HL-60 (cell line): ENCODE measurements around the gene MYO10.

Source experiments
- GABPA ChIP-seq: IDR thresholded peaks from 2 replicates; pipeline ENCODE4 v1.6.1; 2012; ENCODE audit warnings: low read depth
- POLR2AphosphoS5 ChIP-seq: IDR thresholded peaks from 2 replicates; pipeline ENCODE4 v1.6.1; 2012; ENCODE audit warnings: low read depth
- TF ChIP-seq, protein P1 (sequence below): IDR thresholded peaks from one replicate; pipeline ENCODE4 v1.5.1; 2011; ENCODE audit warnings: low read length, control low read depth, inconsistent platforms; ENCODE audit not compliant: insufficient read depth
- TF ChIP-seq, protein P2 (sequence below): IDR thresholded peaks from 2 replicates; pipeline ENCODE4 v1.6.1; 2012; ENCODE audit warnings: low read depth; ENCODE audit not compliant: insufficient replicate concordance

DNA sequence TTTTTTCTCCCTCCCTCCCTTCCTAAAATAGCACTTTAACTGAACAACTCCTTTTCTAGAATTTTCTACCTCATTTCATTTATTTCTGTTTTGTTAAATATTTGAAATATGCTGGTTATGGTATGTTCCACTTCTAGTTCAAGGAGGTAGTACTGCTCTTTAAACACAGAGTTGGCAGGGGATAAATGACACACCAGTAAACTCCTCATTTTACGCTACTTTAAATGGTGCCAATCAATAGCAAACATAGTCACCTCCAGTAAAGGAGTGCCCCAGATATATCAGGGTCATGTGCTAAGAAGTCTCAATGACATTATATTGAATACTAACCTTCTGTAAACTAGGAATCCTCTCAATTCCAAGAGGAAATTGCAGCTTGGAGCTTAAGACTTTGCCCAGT is 56.9 kb downstream of the MYO10 start:
- TF ChIP-seq, protein P1, sequence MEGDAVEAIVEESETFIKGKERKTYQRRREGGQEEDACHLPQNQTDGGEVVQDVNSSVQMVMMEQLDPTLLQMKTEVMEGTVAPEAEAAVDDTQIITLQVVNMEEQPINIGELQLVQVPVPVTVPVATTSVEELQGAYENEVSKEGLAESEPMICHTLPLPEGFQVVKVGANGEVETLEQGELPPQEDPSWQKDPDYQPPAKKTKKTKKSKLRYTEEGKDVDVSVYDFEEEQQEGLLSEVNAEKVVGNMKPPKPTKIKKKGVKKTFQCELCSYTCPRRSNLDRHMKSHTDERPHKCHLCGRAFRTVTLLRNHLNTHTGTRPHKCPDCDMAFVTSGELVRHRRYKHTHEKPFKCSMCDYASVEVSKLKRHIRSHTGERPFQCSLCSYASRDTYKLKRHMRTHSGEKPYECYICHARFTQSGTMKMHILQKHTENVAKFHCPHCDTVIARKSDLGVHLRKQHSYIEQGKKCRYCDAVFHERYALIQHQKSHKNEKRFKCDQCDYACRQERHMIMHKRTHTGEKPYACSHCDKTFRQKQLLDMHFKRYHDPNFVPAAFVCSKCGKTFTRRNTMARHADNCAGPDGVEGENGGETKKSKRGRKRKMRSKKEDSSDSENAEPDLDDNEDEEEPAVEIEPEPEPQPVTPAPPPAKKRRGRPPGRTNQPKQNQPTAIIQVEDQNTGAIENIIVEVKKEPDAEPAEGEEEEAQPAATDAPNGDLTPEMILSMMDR, result no peak
- TF ChIP-seq POLR2AphosphoS5 (no peak), GABPA (no peak)
- TF ChIP-seq, protein P2, sequence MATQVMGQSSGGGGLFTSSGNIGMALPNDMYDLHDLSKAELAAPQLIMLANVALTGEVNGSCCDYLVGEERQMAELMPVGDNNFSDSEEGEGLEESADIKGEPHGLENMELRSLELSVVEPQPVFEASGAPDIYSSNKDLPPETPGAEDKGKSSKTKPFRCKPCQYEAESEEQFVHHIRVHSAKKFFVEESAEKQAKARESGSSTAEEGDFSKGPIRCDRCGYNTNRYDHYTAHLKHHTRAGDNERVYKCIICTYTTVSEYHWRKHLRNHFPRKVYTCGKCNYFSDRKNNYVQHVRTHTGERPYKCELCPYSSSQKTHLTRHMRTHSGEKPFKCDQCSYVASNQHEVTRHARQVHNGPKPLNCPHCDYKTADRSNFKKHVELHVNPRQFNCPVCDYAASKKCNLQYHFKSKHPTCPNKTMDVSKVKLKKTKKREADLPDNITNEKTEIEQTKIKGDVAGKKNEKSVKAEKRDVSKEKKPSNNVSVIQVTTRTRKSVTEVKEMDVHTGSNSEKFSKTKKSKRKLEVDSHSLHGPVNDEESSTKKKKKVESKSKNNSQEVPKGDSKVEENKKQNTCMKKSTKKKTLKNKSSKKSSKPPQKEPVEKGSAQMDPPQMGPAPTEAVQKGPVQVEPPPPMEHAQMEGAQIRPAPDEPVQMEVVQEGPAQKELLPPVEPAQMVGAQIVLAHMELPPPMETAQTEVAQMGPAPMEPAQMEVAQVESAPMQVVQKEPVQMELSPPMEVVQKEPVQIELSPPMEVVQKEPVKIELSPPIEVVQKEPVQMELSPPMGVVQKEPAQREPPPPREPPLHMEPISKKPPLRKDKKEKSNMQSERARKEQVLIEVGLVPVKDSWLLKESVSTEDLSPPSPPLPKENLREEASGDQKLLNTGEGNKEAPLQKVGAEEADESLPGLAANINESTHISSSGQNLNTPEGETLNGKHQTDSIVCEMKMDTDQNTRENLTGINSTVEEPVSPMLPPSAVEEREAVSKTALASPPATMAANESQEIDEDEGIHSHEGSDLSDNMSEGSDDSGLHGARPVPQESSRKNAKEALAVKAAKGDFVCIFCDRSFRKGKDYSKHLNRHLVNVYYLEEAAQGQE, result no peak
